ENCODE measurements around the gene SMAD3.
"Not testable (repeated sequence)": the region's sequence is repeated elsewhere in the genome, so short reads cannot be mapped to it uniquely, and the experiment has no call there.

DNA sequence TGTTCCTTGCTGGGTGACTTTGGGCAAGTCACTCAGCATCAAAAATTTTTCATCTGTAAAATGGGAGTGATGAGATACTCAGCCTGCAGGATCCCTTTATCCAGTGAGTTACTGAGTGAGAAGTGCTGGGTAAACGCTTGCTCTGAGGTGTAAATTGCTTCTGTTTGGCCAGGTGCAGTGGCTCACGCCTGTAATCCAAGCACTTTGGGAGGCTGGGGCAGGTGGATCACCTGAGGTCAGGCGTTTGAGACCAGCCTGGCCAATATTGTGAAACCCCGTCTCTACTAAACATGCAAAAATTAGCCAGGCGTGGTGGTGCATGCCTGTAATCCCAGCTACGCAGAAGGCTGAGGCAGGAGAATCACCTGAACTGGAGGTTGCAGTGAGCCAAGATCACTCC is 87.6 kb downstream of the SMAD3 start:
- TF ChIP-seq, protein P1, sequence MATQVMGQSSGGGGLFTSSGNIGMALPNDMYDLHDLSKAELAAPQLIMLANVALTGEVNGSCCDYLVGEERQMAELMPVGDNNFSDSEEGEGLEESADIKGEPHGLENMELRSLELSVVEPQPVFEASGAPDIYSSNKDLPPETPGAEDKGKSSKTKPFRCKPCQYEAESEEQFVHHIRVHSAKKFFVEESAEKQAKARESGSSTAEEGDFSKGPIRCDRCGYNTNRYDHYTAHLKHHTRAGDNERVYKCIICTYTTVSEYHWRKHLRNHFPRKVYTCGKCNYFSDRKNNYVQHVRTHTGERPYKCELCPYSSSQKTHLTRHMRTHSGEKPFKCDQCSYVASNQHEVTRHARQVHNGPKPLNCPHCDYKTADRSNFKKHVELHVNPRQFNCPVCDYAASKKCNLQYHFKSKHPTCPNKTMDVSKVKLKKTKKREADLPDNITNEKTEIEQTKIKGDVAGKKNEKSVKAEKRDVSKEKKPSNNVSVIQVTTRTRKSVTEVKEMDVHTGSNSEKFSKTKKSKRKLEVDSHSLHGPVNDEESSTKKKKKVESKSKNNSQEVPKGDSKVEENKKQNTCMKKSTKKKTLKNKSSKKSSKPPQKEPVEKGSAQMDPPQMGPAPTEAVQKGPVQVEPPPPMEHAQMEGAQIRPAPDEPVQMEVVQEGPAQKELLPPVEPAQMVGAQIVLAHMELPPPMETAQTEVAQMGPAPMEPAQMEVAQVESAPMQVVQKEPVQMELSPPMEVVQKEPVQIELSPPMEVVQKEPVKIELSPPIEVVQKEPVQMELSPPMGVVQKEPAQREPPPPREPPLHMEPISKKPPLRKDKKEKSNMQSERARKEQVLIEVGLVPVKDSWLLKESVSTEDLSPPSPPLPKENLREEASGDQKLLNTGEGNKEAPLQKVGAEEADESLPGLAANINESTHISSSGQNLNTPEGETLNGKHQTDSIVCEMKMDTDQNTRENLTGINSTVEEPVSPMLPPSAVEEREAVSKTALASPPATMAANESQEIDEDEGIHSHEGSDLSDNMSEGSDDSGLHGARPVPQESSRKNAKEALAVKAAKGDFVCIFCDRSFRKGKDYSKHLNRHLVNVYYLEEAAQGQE (IDR thresholded peaks at IDR 0.05; ENCODE audit: low read depth): not testable (repeated sequence)
- not testable (repeated sequence) for TF ChIP-seq ELF1 (IDR thresholded peaks at IDR 0.05; ENCODE audit: borderline replicate concordance, low read depth); POLR2A (IDR thresholded peaks at IDR 0.05; ENCODE audit: borderline replicate concordance, extremely low read depth, insufficient read depth, insufficient read length); SIN3A (IDR thresholded peaks at IDR 0.05; ENCODE audit: low read depth); ZNF274 (IDR thresholded peaks at IDR 0.05; ENCODE audit: low read depth, low read length); CTCF (IDR thresholded peaks at IDR 0.05 in 2 of 3, conservative IDR thresholded peaks at IDR 0.05 in 1 of 3; ENCODE audit: borderline replicate concordance in 1 of 3, insufficient read depth in 1 of 3, low read depth in 2 of 3, low read length in 2 of 3)
- TF ChIP-seq, protein P2, sequence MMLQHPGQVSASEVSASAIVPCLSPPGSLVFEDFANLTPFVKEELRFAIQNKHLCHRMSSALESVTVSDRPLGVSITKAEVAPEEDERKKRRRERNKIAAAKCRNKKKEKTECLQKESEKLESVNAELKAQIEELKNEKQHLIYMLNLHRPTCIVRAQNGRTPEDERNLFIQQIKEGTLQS (IDR thresholded peaks at IDR 0.05): not testable (repeated sequence)
